GM12892 (cell line): Measurements from ENCODE around the gene SLC8A1.

Experiments
- POLR2A ChIP-seq: IDR thresholded peaks from 2 replicates; pipeline ENCODE4 v1.6.1; 2011; ENCODE audit warnings: low read depth, low read length, control low read depth
- POLR2AphosphoS5 ChIP-seq: IDR thresholded peaks from 2 replicates; pipeline ENCODE4 v1.6.1; 2011; ENCODE audit warnings: low read depth, low read length, control low read depth

DNA sequence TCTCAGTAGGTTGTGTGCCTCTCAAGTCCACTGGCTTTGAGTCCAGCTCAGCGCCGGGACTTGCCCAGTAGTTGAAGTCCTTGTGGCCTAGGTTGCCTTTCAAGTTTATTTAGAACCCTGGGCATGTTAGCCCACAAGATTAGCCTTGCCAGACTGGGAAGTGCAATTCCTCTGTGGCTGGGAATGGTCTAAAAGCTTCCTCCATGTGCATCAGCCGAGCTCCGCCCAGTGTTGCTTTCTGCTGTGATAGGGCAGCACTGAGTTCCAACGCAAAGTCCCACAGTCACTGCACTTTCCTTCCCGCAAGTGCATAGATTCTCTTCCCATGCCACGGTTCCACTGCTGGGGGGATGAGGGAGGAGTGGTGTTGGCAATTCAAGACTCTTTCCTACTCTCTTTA, 364.0 kb downstream of the SLC8A1 start:
- no peak for TF ChIP-seq POLR2A
- TF ChIP-seq POLR2AphosphoS5 = no peak
